SJCRH30 (cell line): ENCODE data around the gene ZNF831. TPM values are rescaled to one million over a fixed set of nuclear protein-coding genes. Genes with fewer than 3 reads are reported as not detected.

Experiments
- DNase-seq, 2 experiments: peaks; one replicate each; pipeline ENCODE4 v3.0.0-alpha.2; 2015 to 2020
- H3K27ac ChIP-seq: fragments of 250-450 bp; sonication (Bioruptor Pico); 2 replicates; pipeline ENCODE4 v1.5.1; 2020; ENCODE audit warnings: mild to moderate bottlenecking, moderate library complexity
- H3K27me3 ChIP-seq: fragments of 250-450 bp; sonication (Bioruptor Pico); 2 replicates; pipeline ENCODE4 v1.5.1; 2020; ENCODE audit warnings: mild to moderate bottlenecking, moderate library complexity
- H3K36me3 ChIP-seq: fragments of 250-450 bp; sonication (Bioruptor Pico); 2 replicates; pipeline ENCODE4 v1.5.1; 2020; ENCODE audit warnings: mild to moderate bottlenecking, moderate library complexity
- H3K4me1 ChIP-seq: fragments of 250-450 bp; sonication (Bioruptor Pico); 2 replicates; pipeline ENCODE4 v1.5.1; 2020; ENCODE audit warnings: mild to moderate bottlenecking, moderate library complexity
- H3K4me3 ChIP-seq: fragments of 250-450 bp; sonication (Bioruptor Pico); 2 replicates; pipeline ENCODE4 v1.5.1; 2020; ENCODE audit warnings: mild to moderate bottlenecking, moderate library complexity
- H3K9me3 ChIP-seq: fragments of 250-450 bp; sonication (Bioruptor Pico); replicated peaks from 2 replicates; pipeline ENCODE4 v1.5.1; 2020; ENCODE audit warnings: mild to moderate bottlenecking, moderate library complexity
- total RNA-seq: library from RNA; depleted of rRNA; stranded (reverse); fragments of >200 nt; shearing (Covaris generic); gene quantifications from 2 replicates; pipeline ENCODE4 v1.2.3, GENCODE V29; 2014

The ZNF831 gene
- total RNA-seq, 1 experiment from 2014 or later: 0.59 TPM

- Histone ChIP-seq H3K4me3 (no peak overlapping the region), H3K9me3 (no peaks in the 10 kb centered on the region), H3K4me1 (peaks cover 14% of the 10 kb centered on the region), H3K27me3 (no peaks in the 10 kb centered on the region), H3K27ac (no peak overlapping the region), H3K36me3 (no peaks in the 10 kb centered on the region)
- no peak for DNase-seq
Measured at GRCh38 chr20:59273739-59274357, 110.2 kb downstream of the ZNF831 start.

- no peaks in the 10 kb centered on the region for H3K9me3 ChIP-seq
- no peaks in the 10 kb centered on the region for H3K27me3 ChIP-seq
- no peaks in the 10 kb centered on the region; the same call in 1 of the 2 replicates for H3K4me1 ChIP-seq
- no peaks in the 10 kb centered on the region for H3K36me3 ChIP-seq
- no peak overlapping the region for H3K27ac ChIP-seq
- no peak for DNase-seq
- no peak overlapping the region for H3K4me3 ChIP-seq
Measured at GRCh38 chr20:59276938-59277337, 113.3 kb downstream of the ZNF831 start.

GRCh38 chr20:59284470-59284869 lies 120.8 kb downstream of the ZNF831 start:
- Histone ChIP-seq H3K4me3 (no peak overlapping the region), H3K36me3 (no peaks in the 10 kb centered on the region), H3K27me3 (no peaks in the 10 kb centered on the region), H3K9me3 (0 out of 2 replicates have a peak, but pooled peaks cover 2% of the 10 kb centered on the region), H3K27ac (no peak overlapping the region), H3K4me1 (peaks cover 13% of the 10 kb centered on the region)
- no peak for DNase-seq

DNA sequence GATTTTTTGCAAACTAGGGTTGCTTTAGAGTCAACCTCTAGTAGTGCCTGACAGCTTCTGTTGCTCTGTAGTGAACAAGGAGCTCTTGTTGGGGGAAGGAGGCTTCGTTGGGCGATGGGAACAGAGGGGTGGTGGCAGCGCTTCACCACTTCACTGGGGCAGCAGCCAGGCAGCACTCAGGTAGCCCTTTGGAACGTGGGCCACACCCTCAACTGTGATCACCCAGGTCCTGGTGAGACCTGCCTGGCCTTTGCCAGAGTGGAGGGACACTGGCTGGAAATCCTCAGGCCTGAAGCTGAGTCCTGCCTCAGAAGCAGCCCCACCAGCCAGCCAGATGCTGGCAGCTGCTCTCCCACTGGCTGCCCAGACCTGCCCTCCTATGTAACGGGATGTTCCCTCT lies 126.4 kb downstream of the ZNF831 start:
- Histone ChIP-seq H3K4me3 (no peak overlapping the region), H3K9me3 (no peaks in the 10 kb centered on the region), H3K27ac (no peak overlapping the region), H3K27me3 (no peaks in the 10 kb centered on the region), H3K4me1 (peaks cover 11% of the 10 kb centered on the region), H3K36me3 (no peaks in the 10 kb centered on the region)
- DNase-seq: no peak

DNA sequence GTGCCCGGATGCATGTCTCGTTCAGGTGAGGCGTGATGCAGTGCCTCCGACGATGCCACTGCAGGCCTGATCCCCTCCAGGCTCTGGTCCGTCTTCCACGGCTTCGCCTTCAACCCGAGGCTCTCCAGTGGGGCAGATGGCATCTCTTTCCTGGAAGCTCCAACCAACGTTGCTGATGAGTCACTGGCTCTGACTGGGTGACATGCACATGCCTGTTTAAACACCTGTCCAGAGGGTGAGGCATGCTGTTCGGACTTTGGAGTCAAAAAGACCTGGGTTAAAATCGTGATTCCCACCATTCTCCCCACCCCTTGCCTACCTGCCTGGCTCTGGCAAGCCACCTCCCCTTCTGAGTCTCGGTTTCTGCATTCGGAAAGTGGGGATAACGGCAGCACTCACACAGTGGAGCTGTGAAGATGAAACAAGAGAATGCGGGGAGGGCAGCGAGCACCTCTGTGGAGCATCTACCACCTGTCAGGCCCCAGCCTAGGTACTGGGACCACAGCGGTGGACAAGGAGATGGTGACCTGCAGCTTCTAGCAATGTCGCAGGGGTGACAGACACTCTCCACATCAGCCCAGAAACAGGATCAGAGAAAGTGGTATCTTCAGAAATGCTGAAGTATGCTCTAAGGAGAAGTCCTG lies 128.2 kb downstream of the ZNF831 start:
- peak; percentile 59 to 66 for DNase-seq
- peaks cover 25% of the 10 kb centered on the region for H3K4me1 ChIP-seq
- no peak overlapping the region for H3K27ac ChIP-seq
- no peaks in the 10 kb centered on the region for H3K36me3 ChIP-seq
- no peak overlapping the region for H3K4me3 ChIP-seq
- H3K27me3 ChIP-seq: no peaks in the 10 kb centered on the region
- no peaks in the 10 kb centered on the region for H3K9me3 ChIP-seq

DNA sequence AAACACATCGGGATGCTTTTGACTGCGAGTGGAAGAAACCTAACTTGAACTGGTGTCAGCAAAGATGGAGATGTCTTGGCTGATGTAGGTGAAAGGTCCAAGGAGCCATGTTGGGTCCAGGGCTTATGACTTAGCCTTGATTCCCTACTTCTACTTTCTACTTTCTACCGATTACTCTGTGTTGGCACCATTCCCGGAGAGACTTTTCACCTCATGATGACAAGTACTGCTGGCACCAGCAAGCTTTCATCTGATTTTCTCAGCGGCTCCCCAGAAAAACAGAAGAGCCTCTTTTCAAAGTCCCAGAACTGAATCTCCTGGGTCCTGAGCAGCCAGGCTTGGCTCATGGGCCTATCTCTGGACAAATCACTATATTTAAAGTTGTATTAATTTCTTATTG lies 131.9 kb downstream of the ZNF831 start:
- DNase-seq: peak in 1 of 2 experiments; percentile 59
- H3K9me3 ChIP-seq: no peaks in the 10 kb centered on the region
- no peak overlapping the region for H3K27ac ChIP-seq
- no peaks in the 10 kb centered on the region for H3K27me3 ChIP-seq
- no peaks in the 10 kb centered on the region for H3K36me3 ChIP-seq
- peaks cover 35% of the 10 kb centered on the region for H3K4me1 ChIP-seq
- no peak overlapping the region for H3K4me3 ChIP-seq

DNA sequence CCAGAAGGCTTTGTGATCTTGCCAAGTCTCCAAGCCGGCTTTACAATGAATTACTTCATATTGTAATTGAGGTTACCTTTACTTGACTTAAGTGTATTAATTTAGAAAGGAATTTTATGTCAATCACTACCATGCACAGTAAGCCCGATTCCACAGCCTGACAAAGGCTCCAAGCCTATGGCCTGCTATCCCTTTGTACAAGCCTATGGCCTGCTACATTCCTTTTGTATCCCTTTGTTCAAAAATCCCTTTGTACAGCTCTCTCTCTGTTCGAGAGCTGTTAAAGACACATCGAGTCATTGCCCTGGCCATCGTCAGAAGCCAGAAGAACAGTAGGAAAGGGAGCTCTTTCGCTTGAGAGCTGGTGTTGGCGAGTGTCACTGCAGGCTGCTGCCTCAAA lies 134.1 kb downstream of the ZNF831 start:
- no peak overlapping the region for H3K4me3 ChIP-seq
- H3K9me3 ChIP-seq: no peaks in the 10 kb centered on the region
- no peak overlapping the region for H3K27ac ChIP-seq
- H3K27me3 ChIP-seq: no peaks in the 10 kb centered on the region
- no peak for DNase-seq
- peaks cover 27% of the 10 kb centered on the region for H3K4me1 ChIP-seq
- H3K36me3 ChIP-seq: no peaks in the 10 kb centered on the region; the same call in 1 of the 2 replicates

- peak overlapping the region; percentile 72 for H3K4me3 ChIP-seq
- H3K27ac ChIP-seq: peak overlapping the region; percentile 27
- peak; percentile 57 to 81 for DNase-seq
- H3K9me3 ChIP-seq: no peaks in the 10 kb centered on the region
- H3K4me1 ChIP-seq: peaks cover 31% of the 10 kb centered on the region
- H3K27me3 ChIP-seq: no peaks in the 10 kb centered on the region
- H3K36me3 ChIP-seq: peaks cover 4% of the 10 kb centered on the region; the same call in 1 of the 2 replicates
Measured at GRCh38 chr20:59299945-59300332, 136.3 kb downstream of the ZNF831 start.

DNA sequence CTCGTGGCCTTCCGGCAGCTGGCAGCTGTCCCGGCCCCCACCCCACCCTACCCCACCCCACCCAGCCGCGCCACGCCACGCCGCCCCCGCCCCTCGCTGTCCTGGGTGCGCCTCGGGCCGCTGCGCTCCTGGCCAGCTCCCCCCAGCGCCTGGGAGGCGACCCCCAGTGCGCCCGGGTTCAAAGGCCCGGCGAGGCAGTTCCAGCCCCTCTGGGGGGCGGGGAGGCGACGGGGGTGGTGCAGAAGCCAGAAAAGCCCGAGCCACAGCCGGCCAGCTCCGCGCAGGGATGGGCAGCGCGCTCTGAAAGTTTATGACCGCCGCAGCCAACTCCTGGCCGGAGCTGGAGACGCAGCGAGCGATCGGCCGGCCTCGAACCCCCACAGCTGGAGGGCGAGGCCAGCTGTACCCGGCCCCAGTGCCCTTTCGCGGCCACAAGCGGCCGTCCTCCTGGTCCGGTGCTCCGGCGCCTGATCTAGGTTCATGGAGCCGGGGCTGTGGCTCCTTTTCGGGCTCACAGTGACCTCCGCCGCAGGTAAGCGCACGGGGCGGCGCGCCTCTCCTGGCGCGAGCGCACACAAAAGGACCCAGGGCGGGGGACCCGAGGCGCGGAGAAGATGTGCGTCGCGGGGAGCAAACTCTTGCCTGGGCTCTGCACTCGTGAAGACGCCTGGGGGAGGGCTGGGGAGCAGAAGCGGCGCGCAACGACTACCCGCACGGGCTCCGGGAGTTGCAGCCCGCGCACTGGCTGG lies 136.9 kb downstream of the ZNF831 start, which contains the start of gene EDN3:
Gene EDN3 (plus strand): TSS at position 279 of the 749 bp plus-strand sequence. CDS start 202 bp downstream, at position 481.
- DNase-seq: peak; percentile 71 to 76
- no peaks in the 10 kb centered on the region for H3K9me3 ChIP-seq
- H3K27me3 ChIP-seq: no peaks in the 10 kb centered on the region
- peaks cover 30% of the 10 kb centered on the region for H3K4me1 ChIP-seq
- H3K36me3 ChIP-seq: peaks cover 9% of the 10 kb centered on the region; the same call in 1 of the 2 replicates
- H3K4me3 ChIP-seq: peak within 1 kb of the TSS; percentile 72
- H3K27ac ChIP-seq: peak within 1 kb of the TSS; percentile 45

GRCh38 chr20:59301343-59302007 lies 137.9 kb downstream of the ZNF831 start:
- Histone ChIP-seq H3K27me3 (no peaks in the 10 kb centered on the region), H3K4me3 (peak overlapping the region; percentile 72), H3K36me3 (peaks cover 15% of the 10 kb centered on the region; the same call in 1 of the 2 replicates), H3K9me3 (no peaks in the 10 kb centered on the region), H3K4me1 (peaks cover 29% of the 10 kb centered on the region), H3K27ac (no peak overlapping the region)
- DNase-seq: no peak

- peak; percentile 53 to 71 for DNase-seq
- Histone ChIP-seq H3K4me1 (peaks cover 25% of the 10 kb centered on the region; the same call in 1 of the 2 replicates), H3K4me3 (no peak overlapping the region), H3K27ac (no peak overlapping the region), H3K27me3 (no peaks in the 10 kb centered on the region), H3K9me3 (no peaks in the 10 kb centered on the region), H3K36me3 (peaks cover 20% of the 10 kb centered on the region; the same call in 1 of the 2 replicates)
Measured at GRCh38 chr20:59305908-59306655, 142.5 kb downstream of the ZNF831 start.

GRCh38 chr20:59307270-59307669 lies 143.6 kb downstream of the ZNF831 start:
- Histone ChIP-seq H3K27ac (no peak overlapping the region), H3K9me3 (no peaks in the 10 kb centered on the region), H3K4me1 (peaks cover 22% of the 10 kb centered on the region; the same call in 1 of the 2 replicates), H3K36me3 (peaks cover 23% of the 10 kb centered on the region; the same call in 1 of the 2 replicates), H3K4me3 (no peak overlapping the region), H3K27me3 (no peaks in the 10 kb centered on the region)
- no peak for DNase-seq
